ENCODE results near the gene PAX4. TPM values are rescaled to one million over a fixed set of nuclear protein-coding genes. Genes with fewer than 3 reads are reported as not detected.

PAX4 gene
- total and polyA plus RNA-seq, 2 donors (not counting 1 experiment from before 2014, with no cell fraction given), result not detected

DNA sequence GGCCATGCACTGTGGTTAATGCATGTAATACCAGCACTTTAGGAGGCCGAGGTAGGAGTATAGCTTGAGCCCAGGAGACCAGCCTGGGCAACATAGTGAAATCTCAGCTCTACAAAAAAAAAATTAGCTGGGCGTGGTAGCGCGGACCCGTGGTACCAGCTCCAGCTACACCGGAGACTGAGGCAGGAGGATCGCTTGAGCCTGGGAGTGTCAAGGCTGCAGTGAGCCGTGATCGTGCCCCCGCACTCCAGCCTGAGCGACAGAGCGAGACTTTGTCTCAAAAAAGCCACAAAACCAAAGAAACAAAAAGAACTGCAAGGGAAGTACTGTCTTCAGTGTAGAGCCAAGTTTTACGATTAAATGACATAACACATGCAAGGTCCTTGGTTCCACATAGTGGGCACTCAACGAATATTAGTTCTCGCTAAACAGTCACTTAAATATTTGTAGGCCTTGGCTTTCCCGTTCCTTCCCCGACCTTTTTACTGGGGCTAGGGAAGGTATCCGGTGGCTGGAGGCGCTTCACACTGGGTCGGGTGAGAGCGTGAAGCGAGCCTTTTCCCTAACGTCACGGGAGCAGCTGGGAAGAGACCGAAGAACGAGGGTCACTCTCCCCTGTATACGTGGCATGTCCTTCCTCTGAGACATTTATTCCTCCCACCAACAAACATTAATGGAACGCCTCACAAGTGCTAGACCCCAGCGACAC lies 33.1 kb upstream of the PAX4 start:
- DNase-seq (ENCODE audit: low read depth in 2 of 2), result peak; percentile 55 to 61
- TF ChIP-seq, protein P1, sequence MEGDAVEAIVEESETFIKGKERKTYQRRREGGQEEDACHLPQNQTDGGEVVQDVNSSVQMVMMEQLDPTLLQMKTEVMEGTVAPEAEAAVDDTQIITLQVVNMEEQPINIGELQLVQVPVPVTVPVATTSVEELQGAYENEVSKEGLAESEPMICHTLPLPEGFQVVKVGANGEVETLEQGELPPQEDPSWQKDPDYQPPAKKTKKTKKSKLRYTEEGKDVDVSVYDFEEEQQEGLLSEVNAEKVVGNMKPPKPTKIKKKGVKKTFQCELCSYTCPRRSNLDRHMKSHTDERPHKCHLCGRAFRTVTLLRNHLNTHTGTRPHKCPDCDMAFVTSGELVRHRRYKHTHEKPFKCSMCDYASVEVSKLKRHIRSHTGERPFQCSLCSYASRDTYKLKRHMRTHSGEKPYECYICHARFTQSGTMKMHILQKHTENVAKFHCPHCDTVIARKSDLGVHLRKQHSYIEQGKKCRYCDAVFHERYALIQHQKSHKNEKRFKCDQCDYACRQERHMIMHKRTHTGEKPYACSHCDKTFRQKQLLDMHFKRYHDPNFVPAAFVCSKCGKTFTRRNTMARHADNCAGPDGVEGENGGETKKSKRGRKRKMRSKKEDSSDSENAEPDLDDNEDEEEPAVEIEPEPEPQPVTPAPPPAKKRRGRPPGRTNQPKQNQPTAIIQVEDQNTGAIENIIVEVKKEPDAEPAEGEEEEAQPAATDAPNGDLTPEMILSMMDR (conservative IDR thresholded peaks at IDR 0.05 in 1 of 2, IDR thresholded peaks at IDR 0.05 in 1 of 2; ENCODE audit: low read depth in 1 of 2, low read length in 2 of 2), result no peak
- no peak for TF ChIP-seq EZH2 (IDR thresholded peaks at IDR 0.05; ENCODE audit: low read length, missing control alignments)
- Histone ChIP-seq H3K9me3 (ENCODE audit: control insufficient read depth, insufficient read depth, low read depth, low read length) (no peaks in the 10 kb centered on the region), H3K4me2 (ENCODE audit: extremely low read depth, insufficient read depth, low read length) (peak overlapping the region; percentile 95), H3K27me3 (ENCODE audit: control insufficient read depth, insufficient read depth, low read length) (no peaks in the 10 kb centered on the region), H4K20me1 (ENCODE audit: control insufficient read depth, extremely low read depth, insufficient read depth, low read length) (no peaks in the 10 kb centered on the region), H3K9ac (ENCODE audit: insufficient read depth, low read length) (peak overlapping the region; percentile 82), H3K27ac (ENCODE audit: insufficient read depth, low read length) (peak overlapping the region; percentile 94), H3K4me1 (ENCODE audit: control insufficient read depth, extremely low read depth, insufficient read depth, low read length) (no peaks in the 10 kb centered on the region), H3K4me3 (replicated peaks in 1 of 4; ENCODE audit: control extremely low read depth in 1 of 4, insufficient read depth in 1 of 4, low read depth in 3 of 4, low read length in 4 of 4) (peak overlapping the region; percentile 59 to 99 (median 84)), H3K79me2 (ENCODE audit: control insufficient read depth, insufficient read depth, low read length) (peaks cover 40% of the 10 kb centered on the region), H2AFZ (ENCODE audit: low read length) (peak overlapping the region; percentile 86), H3K36me3 (ENCODE audit: control insufficient read depth, insufficient read depth, low read length) (no peaks in the 10 kb centered on the region)

DNA sequence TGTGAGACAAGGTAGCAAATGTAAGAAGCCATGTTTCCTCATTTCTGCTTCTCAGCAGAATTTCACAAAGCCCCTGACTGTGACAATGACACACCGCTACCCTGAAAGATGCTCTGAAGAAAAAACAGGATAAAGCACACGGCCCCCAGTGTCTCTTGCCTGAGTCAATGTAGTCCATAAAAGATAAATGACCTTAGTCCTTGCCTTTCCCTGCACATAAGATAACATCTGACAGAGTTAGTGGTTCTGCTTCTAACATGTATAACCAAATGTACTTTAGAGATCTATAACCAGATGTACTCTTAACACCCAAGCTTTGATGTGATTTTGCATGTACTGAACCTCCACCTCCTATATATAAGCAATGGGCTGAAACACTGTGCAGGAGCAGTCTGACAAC lies 31.0 kb upstream of the PAX4 start:
- Histone ChIP-seq H3K79me2 (ENCODE audit: control insufficient read depth, insufficient read depth, low read length) (peaks cover 20% of the 10 kb centered on the region), H3K9me3 (ENCODE audit: control insufficient read depth, insufficient read depth, low read depth, low read length) (no peaks in the 10 kb centered on the region), H3K4me1 (ENCODE audit: control insufficient read depth, extremely low read depth, insufficient read depth, low read length) (no peaks in the 10 kb centered on the region), H3K27me3 (ENCODE audit: control insufficient read depth, insufficient read depth, low read length) (no peaks in the 10 kb centered on the region), H3K27ac (ENCODE audit: insufficient read depth, low read length) (no peak overlapping the region), H4K20me1 (ENCODE audit: control insufficient read depth, extremely low read depth, insufficient read depth, low read length) (no peaks in the 10 kb centered on the region), H3K9ac (ENCODE audit: insufficient read depth, low read length) (no peak overlapping the region), H3K4me2 (ENCODE audit: extremely low read depth, insufficient read depth, low read length) (no peak overlapping the region), H3K4me3 (replicated peaks in 1 of 4; ENCODE audit: control extremely low read depth in 1 of 4, insufficient read depth in 1 of 4, low read depth in 3 of 4, low read length in 4 of 4) (no peak overlapping the region), H2AFZ (ENCODE audit: low read length) (no peak overlapping the region), H3K36me3 (ENCODE audit: control insufficient read depth, insufficient read depth, low read length) (no peaks in the 10 kb centered on the region)
- DNase-seq (ENCODE audit: low read depth in 2 of 2), result no peak
- TF ChIP-seq, protein P1 (conservative IDR thresholded peaks at IDR 0.05 in 1 of 2, IDR thresholded peaks at IDR 0.05 in 1 of 2; ENCODE audit: low read depth in 1 of 2, low read length in 2 of 2), result no peak
- no peak for TF ChIP-seq EZH2 (IDR thresholded peaks at IDR 0.05; ENCODE audit: low read length, missing control alignments)

DNA sequence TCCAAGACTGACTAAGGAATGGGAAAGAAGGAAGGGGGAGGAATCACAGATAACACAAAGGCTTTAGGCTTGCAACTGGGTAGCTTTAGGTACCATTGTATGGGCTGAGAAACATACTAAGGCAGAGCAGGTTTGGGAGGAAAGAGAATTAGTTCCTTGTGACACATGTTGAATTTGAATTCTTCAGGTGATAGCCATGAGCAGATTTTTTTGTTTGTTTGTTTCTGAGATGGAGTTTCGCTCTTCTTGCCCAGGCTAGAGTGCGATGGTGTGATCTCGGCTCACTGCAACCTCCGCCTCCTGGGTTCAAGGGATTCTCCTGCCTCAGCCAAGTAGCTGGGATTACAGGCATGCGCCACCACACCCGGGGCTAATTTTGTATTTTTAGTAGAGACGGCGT lies 29.7 kb upstream of the PAX4 start:
- Histone ChIP-seq H3K9me3 (ENCODE audit: control insufficient read depth, insufficient read depth, low read depth, low read length) (no peaks in the 10 kb centered on the region), H4K20me1 (ENCODE audit: control insufficient read depth, extremely low read depth, insufficient read depth, low read length) (no peaks in the 10 kb centered on the region), H3K27ac (ENCODE audit: insufficient read depth, low read length) (no peak overlapping the region), H3K9ac (ENCODE audit: insufficient read depth, low read length) (no peak overlapping the region), H3K4me1 (ENCODE audit: control insufficient read depth, extremely low read depth, insufficient read depth, low read length) (no peaks in the 10 kb centered on the region), H3K79me2 (ENCODE audit: control insufficient read depth, insufficient read depth, low read length) (peaks cover 6% of the 10 kb centered on the region), H3K36me3 (ENCODE audit: control insufficient read depth, insufficient read depth, low read length) (no peaks in the 10 kb centered on the region), H3K4me3 (replicated peaks in 1 of 4; ENCODE audit: control extremely low read depth in 1 of 4, insufficient read depth in 1 of 4, low read depth in 3 of 4, low read length in 4 of 4) (no peak overlapping the region), H3K27me3 (ENCODE audit: control insufficient read depth, insufficient read depth, low read length) (no peaks in the 10 kb centered on the region), H2AFZ (ENCODE audit: low read length) (no peak overlapping the region), H3K4me2 (ENCODE audit: extremely low read depth, insufficient read depth, low read length) (no peak overlapping the region)
- TF ChIP-seq, protein P1 (conservative IDR thresholded peaks at IDR 0.05 in 1 of 2, IDR thresholded peaks at IDR 0.05 in 1 of 2; ENCODE audit: low read depth in 1 of 2, low read length in 2 of 2), result no peak
- no peak for TF ChIP-seq EZH2 (IDR thresholded peaks at IDR 0.05; ENCODE audit: low read length, missing control alignments)
- no peak for DNase-seq (ENCODE audit: low read depth in 2 of 2)

Data from fibroblast of lung (primary cell).